ENCODE measurements around the gene PTPRK.

Gene PTPRK

GRCh38 chr6:128494440-128494839 lies 26.0 kb downstream of the PTPRK start:
- Histone ChIP-seq H3K27me3 (ENCODE audit: insufficient read depth, low read length) (no peaks in the 10 kb centered on the region), H3K9ac (ENCODE audit: low read length) (no peak overlapping the region)

GRCh38 chr6:128493877-128494276 lies 26.5 kb downstream of the PTPRK start:
- no peak overlapping the region for H4K91ac ChIP-seq (ENCODE audit: low read depth, low read length)

More at GRCh38 chr6:128494440-128494839, 26.0 kb downstream of the PTPRK start:
- Histone ChIP-seq H2BK120ac (ENCODE audit: insufficient read depth, low read length, poor library complexity) (no peak overlapping the region), H3K18ac (ENCODE audit: low read length) (no peak overlapping the region), H2BK12ac (ENCODE audit: low read length) (no peak overlapping the region), H3K79me2 (ENCODE audit: control insufficient read depth, insufficient read depth, low read length, poor library complexity) (no peaks in the 10 kb centered on the region), H4K12ac (ENCODE audit: low read depth, low read length) (no peak overlapping the region), H3K27ac (ENCODE audit: low read depth, low read length) (no peak overlapping the region), H2BK5ac (ENCODE audit: low read depth, low read length, poor library complexity) (no peak overlapping the region), H2AK5ac (ENCODE audit: low read length) (no peak overlapping the region), H3K4me2 (ENCODE audit: low read length) (no peak overlapping the region), H3K36me3 (ENCODE audit: control insufficient read depth in 1 of 2, insufficient read depth in 2 of 2, low read length in 2 of 2) (no peaks in the 10 kb centered on the region), H2AFZ (ENCODE audit: insufficient read depth, low read length, poor library complexity) (no peak overlapping the region), H3K4me3 (ENCODE audit: low read depth, low read length) (no peak overlapping the region), H4K8ac (ENCODE audit: low read depth, low read length) (no peak overlapping the region), H3K4ac (ENCODE audit: low read depth, low read length) (no peak overlapping the region), H3K79me1 (ENCODE audit: low read length) (peaks cover 3% of the 10 kb centered on the region), H3K23ac (ENCODE audit: low read length) (no peak overlapping the region), H4K91ac (ENCODE audit: low read depth, low read length) (no peak overlapping the region), H3K9me3 (ENCODE audit: insufficient read depth, low read depth, low read length) (no peaks in the 10 kb centered on the region), H3K4me1 (ENCODE audit: control insufficient read depth in 1 of 2, insufficient read depth in 2 of 2, low read length in 2 of 2) (peaks cover 2 to 6% of the 10 kb centered on the region in 2 experiments), H3K14ac (ENCODE audit: low read length) (no peak overlapping the region)
- WGBS (ENCODE audit: extremely low coverage, insufficient coverage, insufficient read length), result no CpG with 5 or more reads among the region's 5 CpGs
- DNase-seq, result no peak

GRCh38 chr6:128492386-128492785 lies 28.0 kb downstream of the PTPRK start:
- Histone ChIP-seq H3K27ac (ENCODE audit: low read depth, low read length) (no peak overlapping the region), H2BK5ac (ENCODE audit: low read depth, low read length, poor library complexity) (no peak overlapping the region), H4K12ac (ENCODE audit: low read depth, low read length) (no peak overlapping the region), H2BK120ac (ENCODE audit: insufficient read depth, low read length, poor library complexity) (no peak overlapping the region), H4K91ac (ENCODE audit: low read depth, low read length) (no peak overlapping the region), H3K4me1 (ENCODE audit: control insufficient read depth in 1 of 2, insufficient read depth in 2 of 2, low read length in 2 of 2) (peaks cover 2 to 3% of the 10 kb centered on the region in 2 experiments), H2AK5ac (ENCODE audit: low read length) (no peak overlapping the region), H3K4me3 (ENCODE audit: low read depth, low read length) (no peak overlapping the region), H3K23ac (ENCODE audit: low read length) (no peak overlapping the region), H3K18ac (ENCODE audit: low read length) (no peak overlapping the region), H3K79me2 (ENCODE audit: control insufficient read depth, insufficient read depth, low read length, poor library complexity) (no peaks in the 10 kb centered on the region), H2AFZ (ENCODE audit: insufficient read depth, low read length, poor library complexity) (no peak overlapping the region), H3K9me3 (ENCODE audit: insufficient read depth, low read depth, low read length) (no peaks in the 10 kb centered on the region), H3K79me1 (ENCODE audit: low read length) (peaks cover 3% of the 10 kb centered on the region), H3K27me3 (ENCODE audit: insufficient read depth, low read length) (no peaks in the 10 kb centered on the region), H3K14ac (ENCODE audit: low read length) (no peak overlapping the region), H4K8ac (ENCODE audit: low read depth, low read length) (no peak overlapping the region), H3K36me3 (ENCODE audit: control insufficient read depth in 1 of 2, insufficient read depth in 2 of 2, low read length in 2 of 2) (no peaks in the 10 kb centered on the region), H3K4ac (ENCODE audit: low read depth, low read length) (no peak overlapping the region), H2BK12ac (ENCODE audit: low read length) (no peak overlapping the region), H3K9ac (ENCODE audit: low read length) (no peak overlapping the region), H3K4me2 (ENCODE audit: low read length) (no peak overlapping the region)
- no CpG with 5 or more reads among the region's 2 CpGs for WGBS (ENCODE audit: extremely low coverage, insufficient coverage, insufficient read length)
- no peak for DNase-seq

More at GRCh38 chr6:128493877-128494276, 26.5 kb downstream of the PTPRK start:
- Histone ChIP-seq H3K27me3 (ENCODE audit: insufficient read depth, low read length) (no peaks in the 10 kb centered on the region), H2AK5ac (ENCODE audit: low read length) (no peak overlapping the region), H3K4me3 (ENCODE audit: low read depth, low read length) (no peak overlapping the region), H3K4ac (ENCODE audit: low read depth, low read length) (no peak overlapping the region), H2BK120ac (ENCODE audit: insufficient read depth, low read length, poor library complexity) (no peak overlapping the region), H2BK12ac (ENCODE audit: low read length) (no peak overlapping the region), H3K4me2 (ENCODE audit: low read length) (no peak overlapping the region), H3K36me3 (ENCODE audit: control insufficient read depth in 1 of 2, insufficient read depth in 2 of 2, low read length in 2 of 2) (no peaks in the 10 kb centered on the region), H2AFZ (ENCODE audit: insufficient read depth, low read length, poor library complexity) (no peak overlapping the region), H4K12ac (ENCODE audit: low read depth, low read length) (no peak overlapping the region), H3K79me1 (ENCODE audit: low read length) (peaks cover 3% of the 10 kb centered on the region), H3K9ac (ENCODE audit: low read length) (no peak overlapping the region), H4K8ac (ENCODE audit: low read depth, low read length) (no peak overlapping the region), H3K9me3 (ENCODE audit: insufficient read depth, low read depth, low read length) (no peaks in the 10 kb centered on the region), H3K14ac (ENCODE audit: low read length) (no peak overlapping the region), H3K4me1 (ENCODE audit: control insufficient read depth in 1 of 2, insufficient read depth in 2 of 2, low read length in 2 of 2) (peaks cover 2 to 6% of the 10 kb centered on the region in 2 experiments), H3K27ac (ENCODE audit: low read depth, low read length) (no peak overlapping the region), H3K18ac (ENCODE audit: low read length) (no peak overlapping the region), H3K79me2 (ENCODE audit: control insufficient read depth, insufficient read depth, low read length, poor library complexity) (no peaks in the 10 kb centered on the region), H3K23ac (ENCODE audit: low read length) (no peak overlapping the region), H2BK5ac (ENCODE audit: low read depth, low read length, poor library complexity) (no peak overlapping the region)
- WGBS (ENCODE audit: extremely low coverage, insufficient coverage, insufficient read length), result no CpG with 5 or more reads among the region's 4 CpGs
- no peak for DNase-seq

- peak in 1 of 2 donors; percentile 14 for DNase-seq
Measured at GRCh38 chr6:128491610-128492206, 28.7 kb downstream of the PTPRK start.

More at GRCh38 chr6:128491610-128492206, 28.7 kb downstream of the PTPRK start:
- peak overlapping the region; percentile 45 for H3K27ac ChIP-seq (ENCODE audit: low read depth, low read length)
- no peak overlapping the region for H2BK120ac ChIP-seq (ENCODE audit: insufficient read depth, low read length, poor library complexity)
- H3K4me1 ChIP-seq (ENCODE audit: control insufficient read depth in 1 of 2, insufficient read depth in 2 of 2, low read length in 2 of 2), result peaks cover 2 to 3% of the 10 kb centered on the region in 2 experiments
- no peak overlapping the region for H2BK5ac ChIP-seq (ENCODE audit: low read depth, low read length, poor library complexity)
- whole genome bisulfite sequencing (ENCODE audit: extremely low coverage, insufficient coverage, insufficient read length), result no CpG with 5 or more reads among the region's 8 CpGs
- no peaks in the 10 kb centered on the region for H3K9me3 ChIP-seq (ENCODE audit: insufficient read depth, low read depth, low read length)
- no peaks in the 10 kb centered on the region for H3K27me3 ChIP-seq (ENCODE audit: insufficient read depth, low read length)
- no peak overlapping the region for H3K9ac ChIP-seq (ENCODE audit: low read length)
- no peak overlapping the region for H3K23ac ChIP-seq (ENCODE audit: low read length)
- no peak overlapping the region for H4K91ac ChIP-seq (ENCODE audit: low read depth, low read length)
- H4K8ac ChIP-seq (ENCODE audit: low read depth, low read length), result no peak overlapping the region
- H3K4ac ChIP-seq (ENCODE audit: low read depth, low read length), result no peak overlapping the region
- H2BK12ac ChIP-seq (ENCODE audit: low read length), result no peak overlapping the region
- H3K14ac ChIP-seq (ENCODE audit: low read length), result no peak overlapping the region
- no peak overlapping the region for H2AK5ac ChIP-seq (ENCODE audit: low read length)
- no peak overlapping the region for H3K4me3 ChIP-seq (ENCODE audit: low read depth, low read length)
- no peak overlapping the region for H4K12ac ChIP-seq (ENCODE audit: low read depth, low read length)
- H3K79me2 ChIP-seq (ENCODE audit: control insufficient read depth, insufficient read depth, low read length, poor library complexity), result no peaks in the 10 kb centered on the region
- peaks cover 3% of the 10 kb centered on the region for H3K79me1 ChIP-seq (ENCODE audit: low read length)
- H3K4me2 ChIP-seq (ENCODE audit: low read length), result peak overlapping the region; percentile 10
- no peak overlapping the region for H3K18ac ChIP-seq (ENCODE audit: low read length)
- no peaks in the 10 kb centered on the region for H3K36me3 ChIP-seq (ENCODE audit: control insufficient read depth in 1 of 2, insufficient read depth in 2 of 2, low read length in 2 of 2)
- H2AFZ ChIP-seq (ENCODE audit: insufficient read depth, low read length, poor library complexity), result no peak overlapping the region
